K562 (cell line): Measurements from ENCODE around the gene XAB2. TPM values are rescaled to one million over a fixed set of nuclear protein-coding genes. Genes with fewer than 3 reads are reported as not detected.

ENCODE experiments used
- ATAC-seq: fragments of 200-7000 bp; cut with Tn5 transposase; 3 replicates; pipeline ENCODE4 v1.9.1; 2020; ENCODE audit warnings: moderate library complexity
- BruUV-seq: library from RNA; stranded (reverse); fragments of 400-500 nt; replicated peaks from 2 replicates; lab custom pipeline; 2021; lab: Mats Ljungman, UMichigan
- CTCF ChIA-PET: fragments of 300-600 bp; formaldehyde crosslinking; extraction: SDS; loops from one replicate; lab custom pipeline; 2021; ENCODE audit warnings: low intra/inter-chr PET ratio; lab: Yijun Ruan, JAX
- POLR2A ChIA-PET: fragments of 300-600, 350-650 bp; sonication (Branson Sonifier 250); formaldehyde crosslinking; extraction: SDS; loops from one replicate; lab custom pipeline; 2021; ENCODE audit warnings: antibody characterized with exemption, inconsistent platforms; lab: Yijun Ruan, JAX
- DNase-seq, 4 experiments: peaks; one replicate each; pipeline versions ENCODE4 v3.0.0 to v3.0.0-alpha.2; 2011 to 2018; ENCODE audit warnings: low spot score in 3 of 4, mixed read lengths in 3 of 4; ENCODE audit errors: extremely low read depth in 1 of 4
- FAIRE-seq: peaks from 2 replicates; lab custom pipeline; 2011; peaks lifted over from hg19 to GRCh38; lab: Jason Lieb, UNC
- H2AFZ ChIP-seq: 2 replicates; pipeline ENCODE4 v1.6.0; 2011; ENCODE audit warnings: low read depth, low read length, control low read depth, inconsistent platforms
- H3K27ac ChIP-seq: fragments of 200-600 bp; 3 replicates; pipeline ENCODE4 v1.8.0; 2011; ENCODE audit warnings: low read depth, mild to moderate bottlenecking, control low read depth, inconsistent platforms, low read length, moderate library complexity, mixed read lengths; ENCODE audit errors: extremely low read depth
- H3K27me3 ChIP-seq, 2 experiments: fragments of 300-600 bp in 1 of 2; 2 replicates in 1 of 2; 3 replicates in 1 of 2; pipeline versions ENCODE4 v1.6.0 to v1.8.0; 2011; ENCODE audit warnings: inconsistent platforms in 2 of 2, low read length in 2 of 2, mild to moderate bottlenecking in 1 of 2, mixed read lengths in 1 of 2, moderate library complexity in 1 of 2; ENCODE audit not compliant: control insufficient read depth in 2 of 2, insufficient read depth in 2 of 2
- H3K36me3 ChIP-seq: fragments of 300-600 bp; 3 replicates; pipeline ENCODE4 v1.8.0; 2011; ENCODE audit warnings: mild to moderate bottlenecking, low read length, inconsistent platforms; ENCODE audit not compliant: control insufficient read depth, insufficient read depth
- H3K4me1 ChIP-seq, 2 experiments: fragments of 200-600 bp in 1 of 2; replicated peaks in 1 of 2; 2 replicates in 1 of 2; 3 replicates in 1 of 2; pipeline versions ENCODE4 v1.5.1 to v1.8.0; 2011; ENCODE audit warnings: inconsistent platforms in 2 of 2, low read length in 2 of 2, mild to moderate bottlenecking in 1 of 2, mixed read lengths in 1 of 2, moderate library complexity in 1 of 2; ENCODE audit not compliant: control insufficient read depth in 2 of 2, insufficient read depth in 2 of 2
- H3K4me2 ChIP-seq: 2 replicates; pipeline ENCODE4 v1.6.1; 2011; ENCODE audit warnings: low read length, control low read depth, inconsistent platforms, mixed read lengths; ENCODE audit not compliant: insufficient read depth
- H3K4me3 ChIP-seq: fragments of 200-600 bp; sonication (generic), shearing (Covaris generic); 2 replicates; pipeline ENCODE4 v1.5.1; 2016; ENCODE audit warnings: control low read depth, inconsistent platforms
- H3K79me2 ChIP-seq: fragments of 200-600 bp; 3 replicates; pipeline ENCODE4 v1.8.0; 2011; ENCODE audit warnings: low read length, inconsistent platforms; ENCODE audit not compliant: control insufficient read depth, insufficient read depth
- H3K9ac ChIP-seq, 2 experiments: 2 replicates each; pipeline versions ENCODE4 v1.6.0 to v1.6.1; 2011; ENCODE audit warnings: low read depth in 2 of 2, low read length in 2 of 2, control low read depth in 1 of 2, inconsistent platforms in 1 of 2, mild to moderate bottlenecking in 1 of 2, mixed read lengths in 1 of 2; ENCODE audit not compliant: insufficient read depth in 1 of 2
- H3K9me1 ChIP-seq: one replicate; pipeline ENCODE4 v1.6.0; 2011; ENCODE audit warnings: inconsistent platforms, mild to moderate bottlenecking, low read length, moderate library complexity; ENCODE audit not compliant: control insufficient read depth, insufficient read depth
- H3K9me3 ChIP-seq: replicated peaks from 2 replicates; pipeline ENCODE4 v1.5.1; 2011; ENCODE audit warnings: low read depth, low read length, inconsistent platforms; ENCODE audit not compliant: control insufficient read depth, insufficient read depth
- H4K20me1 ChIP-seq: replicated peaks from 2 replicates; pipeline ENCODE4 v1.6.1; 2011; ENCODE audit warnings: low read length, inconsistent platforms, mixed read lengths; ENCODE audit not compliant: control insufficient read depth, insufficient read depth
- CREBBP ChIP-seq: IDR thresholded peaks from one replicate; pipeline ENCODE4 v1.6.1; 2012; ENCODE audit warnings: low read depth, mild to moderate bottlenecking, control low read depth, inconsistent platforms, low read length
- EGR1 ChIP-seq: fragments of 450-650 bp; conservative IDR thresholded peaks from 2 replicates; pipeline ENCODE4 v1.6.1; 2017; ENCODE audit warnings: mild to moderate bottlenecking
- MIER1 ChIP-seq: fragments of 450-650 bp; IDR thresholded peaks from 2 replicates; pipeline ENCODE4 v1.6.1; 2016; ENCODE audit warnings: antibody characterized with exemption, mild to moderate bottlenecking, low read depth
- NR2F6 ChIP-seq: fragments of 450-650 bp; formaldehyde crosslinking; IDR thresholded peaks from 2 replicates; pipeline ENCODE4 v1.4.0; 2020; ENCODE audit warnings: mild to moderate bottlenecking
- POLR2G ChIP-seq: fragments of 200-400 bp; formaldehyde crosslinking; IDR thresholded peaks from 2 replicates; pipeline ENCODE4 v1.6.1; 2017; ENCODE audit warnings: low read depth, mild to moderate bottlenecking, antibody characterized with exemption, low read length, moderate library complexity
- POLR3G ChIP-seq: IDR thresholded peaks from 2 replicates; pipeline ENCODE4 v1.6.1; 2011; ENCODE audit not compliant: insufficient read length, insufficient replicate concordance; ENCODE audit errors: extremely low read depth
- RBFOX2 ChIP-seq: fragments of 200-400 bp; formaldehyde crosslinking; IDR thresholded peaks from 2 replicates; pipeline ENCODE4 v1.6.1; 2017; ENCODE audit warnings: low read depth, mild to moderate bottlenecking, low read length, moderate library complexity
- TRIM25 ChIP-seq: fragments of 450-650 bp; IDR thresholded peaks from 2 replicates; pipeline ENCODE4 v1.7.0; 2016; ENCODE audit warnings: borderline replicate concordance
- WGBS: fragments of 100-300 bp; shearing (Covaris generic); methylation state at CpG from one replicate; pipeline ENCODE4 v1.1.6; 2016; ENCODE audit warnings: low coverage, mixed read lengths; ENCODE audit not compliant: insufficient coverage; ENCODE audit errors: missing lambda C conversion rate; 5-methylcytosine and 5-hydroxymethylcytosine counted together
- in situ Hi-C: fragments of 300-500 bp; cut with MboI; formaldehyde crosslinking; loops from 4 replicates; pipeline ENCODE4 v1.15.0; 2018; ENCODE audit warnings: inconsistent platforms, mixed read lengths
- intact Hi-C: fragments of 100-400 bp; cut with micrococcal nuclease; formaldehyde crosslinking; loops from 2 replicates; pipeline ENCODE4 v1.14.2; 2022
- polyA plus RNA-seq, 8 experiments: library from polyadenylated mRNA; depleted of rRNA in 4 of 8; stranded (reverse) in 5 of 8; unstranded in 3 of 8; fragments of >200 nt; fragmentation: Nextera tagmentation in 2 of 8; fragmentation: Illumina TruSeq in 1 of 8; extraction: Ambion mirVana in 2 of 8; extraction: Trizol in 1 of 8; gene quantifications; 2 replicates each; pipeline versions ENCODE4 v1.2.1 to v1.2.3, GENCODE V29; 2011 to 2014; ENCODE audit warnings: inconsistent platforms in 1 of 8, missing spikeins in 1 of 8
- total RNA-seq, 7 experiments: library from RNA; depleted of rRNA in 6 of 7; stranded (reverse); fragments of >200 nt in 6 of 7; fragmentation: Illumina TruSeq in 2 of 7; extraction: Trizol in 2 of 7; gene quantifications; 2 replicates each; pipeline versions ENCODE4 v1.2.1 to v1.2.3, GENCODE V29; 2011 to 2021; ENCODE audit warnings: low replicate concordance in 1 of 7

XAB2 gene
- total and polyA plus RNA-seq, 9 of the 15 experiments (the other 6 are each of a cell fraction or from before 2014, with no cell fraction given): 0.21 to 58.3 (median 20.0) TPM

GRCh38 chr19:7647156-7647555 lies 17.8 kb upstream of the XAB2 start:
- intact Hi-C loops: no loop called here
- Histone ChIP-seq H3K9me3 (no peaks in the 10 kb centered on the region), H3K27me3 (no peaks in the 10 kb centered on the region), H3K27ac (no peak overlapping the region), H3K4me1 (peaks cover 0 to 47% of the 10 kb centered on the region in 2 experiments; a peak in 4 of 5 replicates), H3K36me3 (peaks cover 43% of the 10 kb centered on the region; the same call in 2 of the 3 replicates), H4K20me1 (peaks cover 7% of the 10 kb centered on the region), H3K4me2 (no peak overlapping the region), H3K4me3 (no peak overlapping the region), H2AFZ (no peak overlapping the region), H3K9me1 (no peaks in the 10 kb centered on the region), H3K79me2 (no peaks in the 10 kb centered on the region), H3K9ac (no peak overlapping the region)
- in situ Hi-C loops: no loop called here
- ChIA-PET CTCF (no interaction called here), POLR2A (interaction anchor here (0.6 to 2.9 kb wide), 2 partner anchors 9 to 44 kb away, joined by 4 to 18 read pairs; partner anchors contain the start of gene STXBP2)
- BruUV-seq: no TSS peak
- DNase-seq (no peak), FAIRE-seq (no peak), ATAC-seq (no peak)
- WGBS: 95% methylated on average over 15 of the region's 26 CpGs
- TF ChIP-seq EGR1 (0 out of 2 replicates have a peak, but pooled peaks have one; percentile 13), TRIM25 (no peak), POLR2G (peak; percentile 59)

- Histone ChIP-seq H3K9ac (peak overlapping the region in 1 of 2 experiments; percentile 45; a peak in 1 of 4 replicates), H3K4me1 (peaks cover 0 to 53% of the 10 kb centered on the region in 2 experiments; a peak in 4 of 5 replicates), H3K79me2 (no peaks in the 10 kb centered on the region), H3K4me3 (no peak overlapping the region), H3K9me3 (no peaks in the 10 kb centered on the region), H3K27me3 (no peaks in the 10 kb centered on the region), H3K4me2 (no peak overlapping the region), H3K9me1 (no peaks in the 10 kb centered on the region), H3K36me3 (peaks cover 47% of the 10 kb centered on the region; the same call in 2 of the 3 replicates), H3K27ac (no peak overlapping the region), H4K20me1 (peaks cover 7% of the 10 kb centered on the region), H2AFZ (no peak overlapping the region)
- 93% methylated on average over 7 of the region's 8 CpGs for WGBS
- in situ Hi-C loops: no loop called here
- ChIA-PET POLR2A (no interaction called here), CTCF (no interaction called here)
- FAIRE-seq: no peak
- no peak for ATAC-seq
- DNase-seq: no peak
- intact Hi-C loops: no loop called here
- BruUV-seq: no TSS peak
- TF ChIP-seq RBFOX2 (peak; percentile 27; the same call in 1 of the 2 replicates), POLR2G (peak; percentile 12; the same call in 1 of the 2 replicates), CREBBP (no peak), POLR3G (no peak), NR2F6 (no peak), MIER1 (no peak)
Measured at GRCh38 chr19:7646426-7646700, 17.0 kb upstream of the XAB2 start.
